ENCODE results near the gene TGM6. TPM values are rescaled to one million over a fixed set of nuclear protein-coding genes. Genes with fewer than 3 reads are reported as not detected.

TGM6 gene
- polyA plus RNA-seq, 1 donor from 2014 or later = not detected

DNA sequence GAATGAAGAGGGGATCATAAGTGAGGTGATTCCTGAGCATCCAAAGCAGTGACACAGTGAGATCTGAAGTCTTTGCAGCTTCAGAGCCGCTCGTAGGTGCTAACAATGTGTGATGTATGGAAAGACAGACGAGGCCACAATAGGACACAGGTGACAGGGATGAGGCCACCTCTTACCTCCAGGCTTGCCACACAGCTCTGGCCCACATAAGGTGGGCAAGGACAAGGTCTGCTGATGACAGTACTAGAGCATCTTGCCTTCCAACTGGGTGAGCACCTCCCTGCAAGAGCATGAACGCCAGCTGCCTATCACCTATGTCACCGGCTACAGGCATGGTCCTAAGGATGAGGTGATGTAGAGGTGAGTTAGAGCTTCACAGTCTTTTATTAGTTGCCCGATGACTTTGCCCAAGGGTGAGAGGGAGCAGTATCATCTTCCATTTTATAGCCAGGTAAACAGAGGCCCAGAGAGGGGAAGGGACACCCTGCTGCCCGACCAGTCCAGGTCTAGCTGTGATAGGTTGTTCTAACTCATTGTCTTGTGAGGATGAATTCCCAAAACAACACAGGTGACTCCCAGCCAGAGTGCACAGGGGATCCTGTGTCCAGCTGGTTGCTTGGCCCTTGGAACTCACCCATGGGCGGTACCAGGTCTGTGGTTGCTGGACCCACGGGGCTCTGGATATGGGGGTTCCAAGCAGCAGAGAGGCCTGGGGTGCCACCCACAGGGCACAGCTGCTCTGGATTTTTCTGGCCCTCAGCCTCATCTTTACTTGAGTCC is 6.2 kb upstream of the TGM6 start:
- Histone ChIP-seq H3K36me3 (ENCODE audit: insufficient read depth, low read length) (no peaks in the 10 kb centered on the region), H3K9me2 (ENCODE audit: insufficient read depth, low read length) (no peaks in the 10 kb centered on the region), H3K9me3 (ENCODE audit: low read length) (no peaks in the 10 kb centered on the region), H3K4me2 (ENCODE audit: low read length) (no peak overlapping the region), H3K4me3 (ENCODE audit: low read length) (no peak overlapping the region), H3K79me2 (replicated peaks; ENCODE audit: insufficient read depth, low read length) (no peaks in the 10 kb centered on the region), H2AFZ (ENCODE audit: low read depth, low read length) (no peak overlapping the region), H3F3A (ENCODE audit: insufficient read depth, low read length, poor library complexity, severe bottlenecking) (no peaks in the 10 kb centered on the region), H4K20me1 (ENCODE audit: insufficient read depth) (no peaks in the 10 kb centered on the region), H3K27ac (ENCODE audit: low read length) (no peak overlapping the region), H3K27me3 (ENCODE audit: insufficient read depth, low read depth, low read length) (no peaks in the 10 kb centered on the region), H3K9ac (ENCODE audit: low read length) (no peak overlapping the region)
- TF ChIP-seq EP300 (conservative IDR thresholded peaks at IDR 0.05; ENCODE audit: poor library complexity, severe bottlenecking) = no peak
- no peak for TF ChIP-seq POLR2AphosphoS5 (IDR thresholded peaks at IDR 0.05)
- TF ChIP-seq EZH2 (IDR thresholded peaks at IDR 0.05; ENCODE audit: borderline replicate concordance, insufficient read depth, low read length, poor library complexity, severe bottlenecking) = no peak
- TF ChIP-seq, protein P1, sequence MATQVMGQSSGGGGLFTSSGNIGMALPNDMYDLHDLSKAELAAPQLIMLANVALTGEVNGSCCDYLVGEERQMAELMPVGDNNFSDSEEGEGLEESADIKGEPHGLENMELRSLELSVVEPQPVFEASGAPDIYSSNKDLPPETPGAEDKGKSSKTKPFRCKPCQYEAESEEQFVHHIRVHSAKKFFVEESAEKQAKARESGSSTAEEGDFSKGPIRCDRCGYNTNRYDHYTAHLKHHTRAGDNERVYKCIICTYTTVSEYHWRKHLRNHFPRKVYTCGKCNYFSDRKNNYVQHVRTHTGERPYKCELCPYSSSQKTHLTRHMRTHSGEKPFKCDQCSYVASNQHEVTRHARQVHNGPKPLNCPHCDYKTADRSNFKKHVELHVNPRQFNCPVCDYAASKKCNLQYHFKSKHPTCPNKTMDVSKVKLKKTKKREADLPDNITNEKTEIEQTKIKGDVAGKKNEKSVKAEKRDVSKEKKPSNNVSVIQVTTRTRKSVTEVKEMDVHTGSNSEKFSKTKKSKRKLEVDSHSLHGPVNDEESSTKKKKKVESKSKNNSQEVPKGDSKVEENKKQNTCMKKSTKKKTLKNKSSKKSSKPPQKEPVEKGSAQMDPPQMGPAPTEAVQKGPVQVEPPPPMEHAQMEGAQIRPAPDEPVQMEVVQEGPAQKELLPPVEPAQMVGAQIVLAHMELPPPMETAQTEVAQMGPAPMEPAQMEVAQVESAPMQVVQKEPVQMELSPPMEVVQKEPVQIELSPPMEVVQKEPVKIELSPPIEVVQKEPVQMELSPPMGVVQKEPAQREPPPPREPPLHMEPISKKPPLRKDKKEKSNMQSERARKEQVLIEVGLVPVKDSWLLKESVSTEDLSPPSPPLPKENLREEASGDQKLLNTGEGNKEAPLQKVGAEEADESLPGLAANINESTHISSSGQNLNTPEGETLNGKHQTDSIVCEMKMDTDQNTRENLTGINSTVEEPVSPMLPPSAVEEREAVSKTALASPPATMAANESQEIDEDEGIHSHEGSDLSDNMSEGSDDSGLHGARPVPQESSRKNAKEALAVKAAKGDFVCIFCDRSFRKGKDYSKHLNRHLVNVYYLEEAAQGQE (IDR thresholded peaks at IDR 0.05; ENCODE audit: borderline replicate concordance) = no peak
- no peak for TF ChIP-seq SMC3 (conservative IDR thresholded peaks at IDR 0.05; ENCODE audit: poor library complexity)
- TF ChIP-seq MXI1 (conservative IDR thresholded peaks at IDR 0.05; ENCODE audit: poor library complexity, severe bottlenecking) = no peak
- TF ChIP-seq RAD21 (conservative IDR thresholded peaks at IDR 0.05) = no peak
- no peak for TF ChIP-seq TAF1 (IDR thresholded peaks at IDR 0.05; ENCODE audit: low read depth)
- TF ChIP-seq, protein P2, sequence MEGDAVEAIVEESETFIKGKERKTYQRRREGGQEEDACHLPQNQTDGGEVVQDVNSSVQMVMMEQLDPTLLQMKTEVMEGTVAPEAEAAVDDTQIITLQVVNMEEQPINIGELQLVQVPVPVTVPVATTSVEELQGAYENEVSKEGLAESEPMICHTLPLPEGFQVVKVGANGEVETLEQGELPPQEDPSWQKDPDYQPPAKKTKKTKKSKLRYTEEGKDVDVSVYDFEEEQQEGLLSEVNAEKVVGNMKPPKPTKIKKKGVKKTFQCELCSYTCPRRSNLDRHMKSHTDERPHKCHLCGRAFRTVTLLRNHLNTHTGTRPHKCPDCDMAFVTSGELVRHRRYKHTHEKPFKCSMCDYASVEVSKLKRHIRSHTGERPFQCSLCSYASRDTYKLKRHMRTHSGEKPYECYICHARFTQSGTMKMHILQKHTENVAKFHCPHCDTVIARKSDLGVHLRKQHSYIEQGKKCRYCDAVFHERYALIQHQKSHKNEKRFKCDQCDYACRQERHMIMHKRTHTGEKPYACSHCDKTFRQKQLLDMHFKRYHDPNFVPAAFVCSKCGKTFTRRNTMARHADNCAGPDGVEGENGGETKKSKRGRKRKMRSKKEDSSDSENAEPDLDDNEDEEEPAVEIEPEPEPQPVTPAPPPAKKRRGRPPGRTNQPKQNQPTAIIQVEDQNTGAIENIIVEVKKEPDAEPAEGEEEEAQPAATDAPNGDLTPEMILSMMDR (IDR thresholded peaks at IDR 0.05; ENCODE audit: poor library complexity, severe bottlenecking) = no peak

DNA sequence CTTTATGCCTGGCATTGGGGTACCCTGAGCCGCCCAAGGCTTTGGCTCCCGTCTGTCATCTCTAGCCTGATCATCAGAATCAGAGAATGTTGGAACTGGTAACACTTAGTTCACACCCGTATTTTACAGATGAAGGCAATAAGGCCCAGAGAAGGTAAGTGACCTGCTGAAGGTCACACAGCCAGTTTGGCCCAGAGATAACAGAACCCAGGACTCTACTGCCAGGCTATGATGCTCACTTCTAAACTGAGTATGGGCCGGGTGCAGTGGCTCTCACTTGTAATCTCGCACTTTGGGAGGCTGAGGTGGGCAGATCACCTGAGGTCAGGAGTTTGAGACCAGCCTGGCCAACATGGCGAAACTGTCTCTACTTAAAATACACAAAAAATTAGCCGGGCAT is 1.8 kb upstream of the TGM6 start:
- Histone ChIP-seq H3K27me3 (ENCODE audit: insufficient read depth, low read depth, low read length) (no peaks in the 10 kb centered on the region), H3K36me3 (ENCODE audit: insufficient read depth, low read length) (no peaks in the 10 kb centered on the region), H3K9me3 (ENCODE audit: low read length) (no peaks in the 10 kb centered on the region), H3K9me2 (ENCODE audit: insufficient read depth, low read length) (no peaks in the 10 kb centered on the region), H3K9ac (ENCODE audit: low read length) (no peak overlapping the region), H3F3A (ENCODE audit: insufficient read depth, low read length, poor library complexity, severe bottlenecking) (no peaks in the 10 kb centered on the region), H4K20me1 (ENCODE audit: insufficient read depth) (no peaks in the 10 kb centered on the region), H3K4me3 (ENCODE audit: low read length) (no peak overlapping the region), H3K79me2 (replicated peaks; ENCODE audit: insufficient read depth, low read length) (no peaks in the 10 kb centered on the region), H2AFZ (ENCODE audit: low read depth, low read length) (no peak overlapping the region), H3K4me2 (ENCODE audit: low read length) (no peak overlapping the region), H3K27ac (ENCODE audit: low read length) (no peak overlapping the region)
- TF ChIP-seq MXI1 (conservative IDR thresholded peaks at IDR 0.05; ENCODE audit: poor library complexity, severe bottlenecking) = no peak
- TF ChIP-seq TAF1 (IDR thresholded peaks at IDR 0.05; ENCODE audit: low read depth) = no peak
